GM18858 (cell line): Measurements from ENCODE around the gene UCK1.

Experiments
- ATAC-seq: cut with Tn5 transposase; IDR thresholded peaks from one replicate; pipeline ENCODE4 v1.9.1; 2021; ENCODE audit not compliant: unreplicated experiment

Gene UCK1

GRCh38 chr9:131477816-131478419 is 53.1 kb downstream of the UCK1 start:
- ATAC-seq = no peak

DNA sequence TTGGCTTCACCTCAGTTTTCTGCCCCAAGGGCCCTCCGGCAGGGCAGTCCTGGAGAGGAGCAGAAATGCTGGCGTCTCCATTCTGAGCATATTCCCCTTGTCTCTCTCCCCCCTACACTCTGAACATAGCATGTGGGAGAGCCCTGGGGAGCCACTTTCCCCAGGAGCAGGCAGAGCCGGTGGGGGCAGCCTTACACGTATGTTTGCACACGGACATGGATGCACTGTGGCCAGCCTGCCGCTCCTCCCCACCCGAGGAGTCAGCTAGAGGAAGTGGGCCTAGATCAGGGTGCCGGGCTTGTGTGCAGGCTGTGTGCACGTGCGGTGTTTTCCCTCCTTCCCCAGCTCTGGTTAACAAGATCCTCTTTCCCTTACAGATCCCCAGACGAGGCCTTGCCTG is 53.7 kb downstream of the UCK1 start:
- ATAC-seq = no peak

- ATAC-seq = no peak
Measured at GRCh38 chr9:131476777-131477345, 54.2 kb downstream of the UCK1 start.

- no peak for ATAC-seq
Measured at GRCh38 chr9:131475956-131476776, 54.9 kb downstream of the UCK1 start.

GRCh38 chr9:131475111-131475955 is 55.7 kb downstream of the UCK1 start:
- ATAC-seq = no peak

DNA sequence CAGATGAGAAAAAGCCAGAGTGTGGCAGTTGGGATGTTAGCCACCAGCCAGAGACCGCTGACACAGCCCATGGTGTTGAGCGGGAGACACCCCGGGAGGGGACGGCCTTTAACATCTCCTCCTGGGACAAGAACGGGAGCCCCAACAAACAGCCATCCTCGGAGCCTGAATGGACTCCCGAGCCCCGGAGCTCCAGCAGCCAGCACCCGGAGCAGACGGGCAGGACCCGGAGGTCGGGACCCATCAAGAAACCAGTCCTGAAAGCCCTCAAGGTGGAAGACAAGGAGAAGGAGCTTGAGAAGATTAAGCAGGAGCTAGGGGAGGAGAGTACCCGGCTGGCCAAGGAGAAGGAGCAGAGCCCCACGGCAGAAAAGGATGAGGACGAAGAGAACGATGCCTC is 56.4 kb downstream of the UCK1 start:
- ATAC-seq = no peak

- no peak for ATAC-seq
Measured at GRCh38 chr9:131473891-131474290, 57.2 kb downstream of the UCK1 start.
